Measurements from ENCODE around the gene MTA3. TPM values are rescaled to one million over a fixed set of nuclear protein-coding genes. Genes with fewer than 3 reads are reported as not detected.

MTA3 gene
- total and polyA plus RNA-seq, 2 of the 8 experiments (the other 6 are each of a cell fraction or from before 2014, with no cell fraction given), result 125 to 184 TPM

- peak; percentile 83 to 90; a peak in 3 of 4 replicates for TF ChIP-seq HDAC2 (IDR thresholded peaks at IDR 0.05; ENCODE audit: borderline replicate concordance in 1 of 2, low read depth in 2 of 2, low read length in 2 of 2)
Measured at GRCh38 chr2:42567806-42568400, 529 bp upstream of the MTA3 start (continued).

Measured in H1 (cell line).